ENCODE results near the gene ILF2.
A peak's percentile ranks its signal among the peaks of the same experiment; 100 is the strongest.
"Not testable (repeated sequence)": the region's sequence is repeated elsewhere in the genome, so short reads cannot be mapped to it uniquely, and the experiment has no call there.

The ILF2 gene

DNA sequence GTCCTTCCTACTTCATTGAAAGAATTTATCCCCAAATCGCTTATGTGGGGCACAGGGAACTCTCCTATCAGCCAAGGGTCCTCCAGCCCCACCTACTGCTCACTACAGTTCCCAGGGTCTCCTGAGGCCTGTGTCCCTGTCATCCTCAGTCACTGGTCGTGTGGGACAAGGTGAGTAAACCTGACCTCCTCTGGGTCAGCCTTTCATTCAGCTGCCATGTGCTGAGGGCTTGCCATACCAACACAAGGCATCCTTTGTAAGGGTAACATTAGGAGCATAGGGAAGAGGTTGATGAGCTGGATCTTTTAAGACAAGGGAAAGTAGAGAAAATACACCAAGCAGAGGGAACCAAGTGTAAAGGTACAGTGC lies 23.5 kb downstream of the ILF2 start:
- DNase-seq, result no peak

DNA sequence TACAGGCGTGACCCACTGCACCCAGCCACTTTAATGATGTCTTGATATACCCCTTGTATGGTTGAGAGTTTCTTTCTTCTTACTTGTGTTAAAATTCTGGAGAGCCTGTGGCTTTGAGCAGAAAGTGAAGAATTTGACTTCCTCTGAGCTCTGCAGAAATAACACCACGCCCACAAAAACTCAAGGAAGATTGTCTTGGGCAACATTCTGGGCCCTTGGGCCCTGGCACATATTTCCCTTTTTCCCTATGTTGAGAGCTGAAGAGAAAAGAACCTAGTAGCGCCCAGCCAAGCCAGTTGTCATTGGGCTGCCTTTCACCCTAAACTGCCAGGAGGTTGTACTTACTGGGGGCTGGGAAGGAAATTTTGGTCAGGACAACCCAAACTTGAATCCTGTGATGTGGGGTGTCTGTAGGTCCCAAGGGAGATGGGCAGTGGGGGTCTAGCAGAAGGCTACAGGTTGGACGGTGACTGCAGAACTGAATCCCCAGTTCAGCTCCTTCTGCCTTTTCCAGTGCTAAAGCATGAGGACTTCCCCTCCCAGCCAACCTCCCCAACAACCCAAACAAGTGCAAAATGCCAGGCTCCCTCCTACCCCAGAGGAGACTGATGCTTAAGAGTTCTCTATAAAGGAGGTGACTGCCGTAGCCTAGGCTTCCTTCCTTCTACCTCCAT lies 24.0 kb downstream of the ILF2 start:
- no peak for DNase-seq

- DNase-seq, result no peak
Measured at GRCh38 chr1:153643816-153644215, 27.0 kb downstream of the ILF2 start.

DNA sequence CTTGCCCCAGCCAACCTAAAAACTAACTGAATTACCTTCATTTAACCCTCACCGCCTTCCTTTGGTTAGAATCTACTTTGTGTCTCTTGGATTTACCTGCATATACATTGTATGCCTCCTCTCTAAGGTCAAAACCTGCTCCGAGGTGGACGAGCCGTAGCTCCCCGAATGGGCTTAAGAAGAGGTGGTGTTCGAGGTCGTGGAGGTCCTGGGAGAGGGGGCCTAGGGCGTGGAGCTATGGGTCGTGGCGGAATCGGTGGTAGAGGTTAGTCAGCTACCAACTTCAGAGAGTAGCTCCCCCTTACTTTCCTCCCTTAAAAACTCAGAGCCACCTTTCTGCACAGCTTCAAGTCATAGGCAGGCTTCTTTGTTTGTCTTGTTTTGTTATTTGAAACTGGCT lies 27.7 kb downstream of the ILF2 start:
- no peak for DNase-seq

- DNase-seq, result no peak
Measured at GRCh38 chr1:153642161-153642560, 28.6 kb downstream of the ILF2 start.

GRCh38 chr1:153640861-153641260 lies 29.9 kb downstream of the ILF2 start:
- no peak for DNase-seq

GRCh38 chr1:153640213-153640612 lies 30.6 kb downstream of the ILF2 start:
- DNase-seq, result not testable (repeated sequence)

DNA sequence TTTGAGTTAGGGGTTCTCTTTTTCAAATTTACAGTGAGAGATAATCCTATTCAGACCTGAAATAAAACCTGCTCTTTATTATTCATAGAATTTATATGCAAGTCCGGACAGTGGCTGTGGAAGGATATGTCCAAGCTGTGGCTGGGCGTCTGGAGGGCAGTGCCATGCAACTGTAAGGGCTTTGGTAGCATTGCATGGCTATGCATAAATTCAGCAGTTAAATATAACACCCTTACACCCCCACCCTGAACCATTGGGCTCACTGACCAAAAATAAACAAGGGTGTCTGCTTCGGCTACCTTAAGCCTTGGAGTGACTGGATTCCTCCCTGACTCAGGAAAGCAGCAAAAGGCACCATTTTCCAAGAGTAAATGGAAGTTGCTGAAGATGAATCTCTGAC lies 31.5 kb downstream of the ILF2 start:
- no peak for DNase-seq

- DNase-seq, result no peak
Measured at GRCh38 chr1:153638261-153638660, 32.5 kb downstream of the ILF2 start.

DNA sequence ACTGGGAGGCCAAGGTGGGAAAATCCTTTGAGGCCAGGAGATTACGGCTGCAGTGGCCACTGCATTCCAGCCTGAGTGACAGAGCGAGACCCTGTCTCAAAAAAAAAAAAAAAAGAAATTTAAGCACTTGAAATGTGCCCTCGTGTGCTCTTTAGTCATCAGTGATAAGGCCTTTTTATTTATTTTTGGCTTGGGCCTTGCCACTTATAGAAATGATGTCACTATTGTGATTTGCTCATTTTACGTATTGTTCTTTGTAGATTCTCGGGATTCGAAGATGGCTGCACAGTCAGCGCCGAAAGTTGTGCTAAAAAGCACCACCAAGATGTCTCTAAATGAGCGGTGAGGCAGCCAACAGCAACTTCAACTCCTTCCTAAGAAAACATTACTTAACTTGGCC lies 34.5 kb downstream of the ILF2 start:
- DNase-seq, result no peak

DNA sequence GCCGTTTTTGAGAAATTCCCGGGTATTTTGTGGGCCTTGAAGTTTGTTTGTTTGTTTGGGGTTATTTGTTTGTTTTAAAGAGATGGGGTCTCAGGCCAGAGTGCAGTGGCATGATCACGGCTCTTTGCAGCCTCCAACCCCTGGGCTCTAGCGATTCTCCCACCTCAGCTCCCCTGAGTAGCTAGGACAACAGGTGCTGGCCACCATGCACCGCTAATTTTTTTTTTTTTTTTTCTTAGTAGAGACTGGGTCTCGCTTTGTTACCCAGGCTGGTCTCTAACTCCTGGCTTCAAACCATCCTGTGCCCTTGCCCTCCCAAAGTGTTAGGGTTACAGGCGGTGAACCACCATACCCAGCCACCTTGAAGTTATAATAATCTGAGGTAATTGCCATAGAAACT lies 34.9 kb downstream of the ILF2 start:
- DNase-seq, result no peak

- DNase-seq, result peak; percentile 97
Measured at GRCh38 chr1:153633754-153634665, 36.8 kb downstream of the ILF2 start, which contains the start of gene CHTOP. CHTOP (plus strand) TSS chr1:153634066; CDS start chr1:153636589, 2,523 bp downstream.

- DNase-seq, result no peak
Measured at GRCh38 chr1:153633161-153633753, 37.5 kb downstream of the ILF2 start.

GRCh38 chr1:153631047-153632022 lies 39.5 kb downstream of the ILF2 start:
- no peak for DNase-seq

DNA sequence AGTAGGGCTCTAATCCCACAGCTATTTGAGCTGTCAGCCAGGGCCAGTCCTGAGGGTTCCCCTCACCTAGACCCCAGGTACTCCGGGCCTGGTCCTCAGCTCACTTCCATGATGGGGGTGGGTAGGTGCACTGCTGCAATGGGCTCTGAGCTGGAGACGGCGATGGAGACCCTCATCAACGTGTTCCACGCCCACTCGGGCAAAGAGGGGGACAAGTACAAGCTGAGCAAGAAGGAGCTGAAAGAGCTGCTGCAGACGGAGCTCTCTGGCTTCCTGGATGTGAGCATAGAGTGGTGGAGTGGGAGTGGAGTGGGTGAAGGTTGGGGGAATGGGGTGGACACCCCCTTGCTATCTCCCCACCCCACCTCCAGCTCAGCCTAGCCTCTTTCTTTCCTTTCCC lies 40.4 kb downstream of the ILF2 start:
- no peak for DNase-seq

GRCh38 chr1:153629971-153630370 lies 40.8 kb downstream of the ILF2 start:
- no peak for DNase-seq

- no peak for DNase-seq
Measured at GRCh38 chr1:153629343-153629665, 41.5 kb downstream of the ILF2 start.

- no peak for DNase-seq
Measured at GRCh38 chr1:153628638-153629342, 42.0 kb downstream of the ILF2 start.

DNA sequence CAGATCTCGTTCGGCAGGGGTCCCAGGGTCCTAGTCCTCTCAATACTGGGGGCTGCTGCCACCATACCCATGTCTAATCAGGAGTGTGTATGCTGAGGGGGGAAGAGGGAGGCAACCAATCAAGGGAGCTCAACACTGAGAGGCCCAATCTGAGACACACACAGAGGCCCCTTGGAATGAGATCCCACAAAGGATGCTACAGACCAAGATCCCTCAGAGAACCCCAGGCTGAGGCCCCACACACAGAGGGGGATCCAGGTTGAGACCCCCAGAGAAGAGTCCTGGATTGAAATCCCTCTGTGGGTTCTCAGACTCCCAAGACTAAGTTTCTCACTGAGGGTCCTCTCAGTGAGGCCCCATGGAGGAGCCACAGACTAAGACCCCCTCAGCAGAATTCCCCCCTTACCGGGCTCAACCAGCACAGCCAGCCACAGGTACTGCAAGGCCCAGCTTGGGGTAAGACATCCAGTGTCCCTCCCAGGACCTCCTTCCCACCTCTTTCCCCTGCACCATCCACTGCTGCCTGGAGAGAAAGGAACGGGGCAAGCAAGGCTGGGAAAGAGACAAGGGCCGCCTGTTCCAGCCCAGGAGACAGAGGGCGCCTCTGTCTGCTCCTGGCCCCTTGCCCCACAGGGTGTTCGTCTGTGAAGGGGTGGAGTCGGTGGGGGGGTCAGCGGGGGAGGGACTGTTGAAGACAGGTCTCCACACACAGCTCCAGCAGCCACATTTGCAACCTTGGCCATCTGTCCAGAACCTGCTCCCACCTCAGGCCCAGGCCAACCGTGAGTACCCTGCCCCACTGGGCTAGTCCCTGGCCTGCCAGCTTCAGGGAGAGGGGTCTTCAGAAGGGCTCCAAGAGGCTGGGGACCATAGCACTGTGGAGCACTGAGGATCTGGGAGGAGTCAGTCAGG lies 42.8 kb downstream of the ILF2 start, which contains the start of gene S100A1:
TSS of gene S100A1 (plus strand) at position 720 of the 912 bp plus-strand sequence. CDS start 2,088 bp downstream, outside the sequence.
- DNase-seq, result no peak

- no peak for DNase-seq
Measured at GRCh38 chr1:153626904-153627714, 43.7 kb downstream of the ILF2 start, which contains the start of gene S100A13. S100A13 (minus strand) TSS chr1:153627505; CDS start chr1:153626472, 1,033 bp downstream.

Data from activated CD4-positive, alpha-beta T cell treated with anti-CD3 and anti-CD28 coated beads for 1 hour (primary cell).